ENCODE measurements around the gene ZNRF2.

ZNRF2 gene

GRCh38 chr7:30281263-30281662 is 3.1 kb upstream of the ZNRF2 start:
- no peak overlapping the region for H3K4me2 ChIP-seq (ENCODE audit: low read depth, low read length)

GRCh38 chr7:30281791-30282190 is 2.6 kb upstream of the ZNRF2 start:
- Histone ChIP-seq H3K4me1 (ENCODE audit: low read length) (peaks cover 12% of the 10 kb centered on the region), H3K27me3 (replicated peaks; ENCODE audit: insufficient read depth, low read length) (no peaks in the 10 kb centered on the region), H3K9ac (ENCODE audit: low read length) (no peak overlapping the region), H3K27ac (ENCODE audit: low read length) (no peak overlapping the region), H3K36me3 (replicated peaks; ENCODE audit: insufficient read depth, low read length) (no peaks in the 10 kb centered on the region), H3K4me3 (ENCODE audit: low read length) (no peak overlapping the region), H3K9me3 (replicated peaks; ENCODE audit: insufficient read depth, low read length) (no peaks in the 10 kb centered on the region), H3K79me2 (ENCODE audit: low read length) (peaks cover 7% of the 10 kb centered on the region), H3K4me2 (ENCODE audit: low read depth, low read length) (no peak overlapping the region), H4K20me1 (ENCODE audit: insufficient read depth, low read length) (no peaks in the 10 kb centered on the region), H3F3A (ENCODE audit: insufficient read depth, low read length) (peaks cover 17% of the 10 kb centered on the region), H3K9me2 (replicated peaks; ENCODE audit: insufficient read depth, low read length) (no peaks in the 10 kb centered on the region), H2AFZ (ENCODE audit: low read length) (no peak overlapping the region)
- no peak for DNase-seq
- no peak for TF ChIP-seq EZH2phosphoT487 (IDR thresholded peaks at IDR 0.05; ENCODE audit: low read length)
- TF ChIP-seq EZH2 (optimal IDR thresholded peaks at IDR 0.05; ENCODE audit: low read depth, low read length), result no peak
- no peak for TF ChIP-seq CTCF (IDR thresholded peaks at IDR 0.05; ENCODE audit: low read length)

More at GRCh38 chr7:30281263-30281662, 3.1 kb upstream of the ZNRF2 start:
- no peak overlapping the region for H3K27ac ChIP-seq (ENCODE audit: low read length)
- H3K27me3 ChIP-seq (replicated peaks; ENCODE audit: insufficient read depth, low read length), result no peaks in the 10 kb centered on the region
- no peak for TF ChIP-seq CTCF (IDR thresholded peaks at IDR 0.05; ENCODE audit: low read length)
- no peak for TF ChIP-seq EZH2phosphoT487 (IDR thresholded peaks at IDR 0.05; ENCODE audit: low read length)
- no peak for TF ChIP-seq EZH2 (optimal IDR thresholded peaks at IDR 0.05; ENCODE audit: low read depth, low read length)
- no peak overlapping the region for H2AFZ ChIP-seq (ENCODE audit: low read length)
- peaks cover 2% of the 10 kb centered on the region for H3K79me2 ChIP-seq (ENCODE audit: low read length)
- no peaks in the 10 kb centered on the region for H3K9me2 ChIP-seq (replicated peaks; ENCODE audit: insufficient read depth, low read length)
- H3K4me3 ChIP-seq (ENCODE audit: low read length), result no peak overlapping the region
- H3K9ac ChIP-seq (ENCODE audit: low read length), result no peak overlapping the region
- no peaks in the 10 kb centered on the region for H4K20me1 ChIP-seq (ENCODE audit: insufficient read depth, low read length)
- H3K4me1 ChIP-seq (ENCODE audit: low read length), result peaks cover 12% of the 10 kb centered on the region
- H3F3A ChIP-seq (ENCODE audit: insufficient read depth, low read length), result peaks cover 11% of the 10 kb centered on the region
- no peaks in the 10 kb centered on the region for H3K36me3 ChIP-seq (replicated peaks; ENCODE audit: insufficient read depth, low read length)
- H3K9me3 ChIP-seq (replicated peaks; ENCODE audit: insufficient read depth, low read length), result no peaks in the 10 kb centered on the region
- DNase-seq, result no peak

- DNase-seq, result no peak
- no peak for TF ChIP-seq EZH2 (optimal IDR thresholded peaks at IDR 0.05; ENCODE audit: low read depth, low read length)
- no peak for TF ChIP-seq CTCF (IDR thresholded peaks at IDR 0.05; ENCODE audit: low read length)
- no peak for TF ChIP-seq EZH2phosphoT487 (IDR thresholded peaks at IDR 0.05; ENCODE audit: low read length)
- Histone ChIP-seq H3K79me2 (ENCODE audit: low read length) (peaks cover 15% of the 10 kb centered on the region), H4K20me1 (ENCODE audit: insufficient read depth, low read length) (no peaks in the 10 kb centered on the region), H3K9ac (ENCODE audit: low read length) (no peak overlapping the region), H2AFZ (ENCODE audit: low read length) (no peak overlapping the region), H3F3A (ENCODE audit: insufficient read depth, low read length) (peaks cover 17% of the 10 kb centered on the region), H3K9me2 (replicated peaks; ENCODE audit: insufficient read depth, low read length) (no peaks in the 10 kb centered on the region), H3K9me3 (replicated peaks; ENCODE audit: insufficient read depth, low read length) (no peaks in the 10 kb centered on the region), H3K4me2 (ENCODE audit: low read depth, low read length) (no peak overlapping the region), H3K4me3 (ENCODE audit: low read length) (no peak overlapping the region), H3K27me3 (replicated peaks; ENCODE audit: insufficient read depth, low read length) (no peaks in the 10 kb centered on the region), H3K4me1 (ENCODE audit: low read length) (peaks cover 15% of the 10 kb centered on the region), H3K36me3 (replicated peaks; ENCODE audit: insufficient read depth, low read length) (no peaks in the 10 kb centered on the region), H3K27ac (ENCODE audit: low read length) (no peak overlapping the region)
These were observed 1.7 kb upstream of the ZNRF2 start for GRCh38 chr7:30282735-30283134.
